Adipocyte (in vitro differentiated cells): ENCODE data around the gene DVL3.

Experiments used
- DNase-seq: peaks from one replicate; pipeline ENCODE4 v3.0.0-alpha.2; 2015; ENCODE audit warnings: low read depth
- H3K27me3 ChIP-seq: replicated peaks from 2 replicates; pipeline ENCODE4 v1.7.0; 2013; ENCODE audit warnings: mild to moderate bottlenecking, low read length, moderate library complexity; ENCODE audit not compliant: control insufficient read depth, insufficient read depth
- H3K36me3 ChIP-seq: 2 replicates; pipeline ENCODE4 v1.7.0; 2013; ENCODE audit warnings: low read length, mild to moderate bottlenecking, moderate library complexity; ENCODE audit not compliant: control insufficient read depth, insufficient read depth, severe bottlenecking
- H3K4me1 ChIP-seq: 2 replicates; pipeline ENCODE4 v1.7.0; 2013; ENCODE audit warnings: mild to moderate bottlenecking, low read length, moderate library complexity; ENCODE audit not compliant: control insufficient read depth, insufficient read depth
- H3K4me3 ChIP-seq: 2 replicates; pipeline ENCODE4 v1.7.0; 2013; ENCODE audit warnings: mild to moderate bottlenecking, low read length, moderate library complexity
- H3K9ac ChIP-seq: 2 replicates; pipeline ENCODE4 v1.7.0; 2013; ENCODE audit warnings: mild to moderate bottlenecking, low read length, moderate library complexity
- H3K9me3 ChIP-seq: 2 replicates; pipeline ENCODE4 v1.7.0; 2013; ENCODE audit warnings: mild to moderate bottlenecking, low read length, moderate library complexity; ENCODE audit not compliant: control insufficient read depth

The DVL3 gene

GRCh38 chr3:184169896-184170875, 15.0 kb downstream of the DVL3 start:
- no peaks in the 10 kb centered on the region for H3K27me3 ChIP-seq
- H3K9me3 ChIP-seq, result no peaks in the 10 kb centered on the region
- peaks cover 56% of the 10 kb centered on the region for H3K4me1 ChIP-seq
- no peak for DNase-seq
- peaks cover 38% of the 10 kb centered on the region for H3K36me3 ChIP-seq
- no peak overlapping the region for H3K9ac ChIP-seq
- no peak overlapping the region for H3K4me3 ChIP-seq

- Histone ChIP-seq H3K9me3 (no peaks in the 10 kb centered on the region), H3K4me1 (peaks cover 57% of the 10 kb centered on the region), H3K27me3 (no peaks in the 10 kb centered on the region), H3K36me3 (peaks cover 24% of the 10 kb centered on the region), H3K4me3 (peak overlapping the region; percentile 38), H3K9ac (peak overlapping the region; percentile 67)
- DNase-seq, result peak; percentile 85
Measured at GRCh38 chr3:184171562-184171961, 16.4 kb downstream of the DVL3 start.

DNA sequence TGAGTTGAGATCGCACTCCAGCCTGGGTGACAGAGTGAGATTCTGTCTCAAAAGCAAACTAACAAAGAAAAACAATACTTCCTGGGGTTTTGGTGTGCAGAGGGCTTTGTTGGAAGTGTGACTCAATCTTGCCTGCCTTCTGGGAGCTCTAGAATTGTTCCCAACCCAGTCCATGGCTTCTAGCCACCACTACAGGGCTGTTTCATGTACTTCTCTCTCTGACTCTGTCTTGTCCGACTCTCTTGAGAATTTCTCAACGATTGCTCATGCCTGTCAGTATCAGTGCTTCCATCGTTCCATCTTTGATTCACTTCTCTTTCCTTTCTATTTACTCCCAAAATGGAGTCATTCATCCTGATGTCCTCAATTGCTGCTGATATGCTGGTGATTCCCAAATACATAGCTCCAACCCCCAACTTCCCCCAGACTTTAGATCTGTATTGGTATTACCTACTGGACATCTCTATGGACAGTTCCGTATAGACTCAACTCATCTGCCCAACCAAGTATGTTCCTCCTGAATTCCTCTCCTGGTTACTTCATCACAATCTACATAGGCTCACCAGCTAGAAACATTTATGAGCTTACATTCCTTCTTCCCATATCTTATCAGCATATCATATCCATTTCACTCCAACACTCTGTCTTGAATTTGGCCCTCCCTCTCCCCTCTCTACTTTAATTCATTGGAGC, 17.6 kb downstream of the DVL3 start:
- H3K4me1 ChIP-seq, result peaks cover 67% of the 10 kb centered on the region
- H3K4me3 ChIP-seq, result peak overlapping the region; percentile 61
- no peaks in the 10 kb centered on the region for H3K27me3 ChIP-seq
- H3K9ac ChIP-seq, result peak overlapping the region; percentile 67
- H3K9me3 ChIP-seq, result no peaks in the 10 kb centered on the region
- H3K36me3 ChIP-seq, result peaks cover 21% of the 10 kb centered on the region
- peak; percentile 80 for DNase-seq

DNA sequence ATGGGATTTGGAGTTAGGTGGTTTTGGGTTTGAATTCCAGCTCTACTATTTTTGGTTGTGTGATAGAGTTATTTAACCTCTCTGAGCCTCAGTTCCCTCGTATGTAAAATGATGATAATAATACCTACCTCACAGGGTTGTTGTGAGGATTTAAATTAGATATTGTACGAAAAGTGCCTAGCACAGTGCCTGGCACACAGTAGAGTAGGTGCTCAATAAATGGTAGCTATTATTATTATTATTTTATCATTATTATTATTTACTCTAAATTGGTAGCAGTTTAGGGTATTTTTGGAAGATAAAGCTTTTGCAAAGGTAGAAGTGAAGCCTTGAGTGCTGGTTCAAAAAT, 18.2 kb downstream of the DVL3 start:
- Histone ChIP-seq H3K4me3 (peak overlapping the region; percentile 61), H3K36me3 (peaks cover 24% of the 10 kb centered on the region)

GRCh38 chr3:184174284-184174645, 19.1 kb downstream of the DVL3 start:
- peak overlapping the region; percentile 45 for H3K4me3 ChIP-seq
- H3K36me3 ChIP-seq, result peaks cover 33% of the 10 kb centered on the region
- DNase-seq, result no peak
- peaks cover 67% of the 10 kb centered on the region for H3K4me1 ChIP-seq
- H3K27me3 ChIP-seq, result no peaks in the 10 kb centered on the region
- H3K9me3 ChIP-seq, result no peaks in the 10 kb centered on the region
- H3K9ac ChIP-seq, result peak overlapping the region; percentile 35

More for the DNA sequence above, 18.2 kb downstream of the DVL3 start:
- H3K4me1 ChIP-seq, result peaks cover 67% of the 10 kb centered on the region
- no peaks in the 10 kb centered on the region for H3K9me3 ChIP-seq
- peak overlapping the region; percentile 1 for H3K9ac ChIP-seq
- DNase-seq, result no peak
- H3K27me3 ChIP-seq, result no peaks in the 10 kb centered on the region

GRCh38 chr3:184174646-184175492, 19.7 kb downstream of the DVL3 start, which contains the start of gene AP2M1:
Gene AP2M1 (plus strand): TSS chr3:184174855. CDS start chr3:184176994, 2,139 bp downstream.
- no peaks in the 10 kb centered on the region for H3K27me3 ChIP-seq

GRCh38 chr3:184175506-184175905, 20.3 kb downstream of the DVL3 start:
- no peak for DNase-seq
- Histone ChIP-seq H3K4me1 (peaks cover 74% of the 10 kb centered on the region), H3K9ac (peak overlapping the region; percentile 100)

More at GRCh38 chr3:184174646-184175492, 19.7 kb downstream of the DVL3 start, which contains the start of gene AP2M1:
- Histone ChIP-seq H3K9ac (peak within 1 kb of the TSS; percentile 100), H3K9me3 (no peaks in the 10 kb centered on the region), H3K36me3 (peaks cover 39% of the 10 kb centered on the region), H3K4me3 (peak within 1 kb of the TSS; percentile 96), H3K4me1 (peaks cover 67% of the 10 kb centered on the region)
- peak; percentile 99 for DNase-seq

DNA sequence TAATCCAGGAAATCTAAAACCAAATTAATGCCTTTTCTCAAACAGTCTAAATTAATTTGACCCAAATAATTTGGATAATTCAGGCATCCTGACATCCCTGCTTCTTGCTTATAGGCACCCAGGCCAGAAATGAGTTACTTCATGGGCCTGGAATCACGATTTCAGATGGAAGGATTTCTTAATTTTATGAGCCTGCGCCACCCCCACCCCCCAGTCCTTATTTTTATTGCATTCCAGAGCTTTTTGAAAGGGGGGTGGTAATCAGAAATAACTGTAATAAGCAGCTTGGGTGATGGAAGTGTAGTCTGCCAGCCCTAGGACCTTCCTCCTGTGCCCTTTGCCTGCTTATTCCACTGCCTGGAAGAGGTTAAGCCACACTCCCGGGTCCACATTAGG, 20.8 kb downstream of the DVL3 start:
- H3K36me3 ChIP-seq, result peaks cover 45% of the 10 kb centered on the region
- peak overlapping the region; percentile 96 for H3K4me3 ChIP-seq
- no peaks in the 10 kb centered on the region for H3K9me3 ChIP-seq
- H3K9ac ChIP-seq, result peak overlapping the region; percentile 100
- DNase-seq, result peak; percentile 56
- H3K4me1 ChIP-seq, result peaks cover 70% of the 10 kb centered on the region
- no peaks in the 10 kb centered on the region for H3K27me3 ChIP-seq

More at GRCh38 chr3:184175506-184175905, 20.3 kb downstream of the DVL3 start:
- H3K36me3 ChIP-seq, result peaks cover 45% of the 10 kb centered on the region
- no peaks in the 10 kb centered on the region for H3K9me3 ChIP-seq
- H3K27me3 ChIP-seq, result no peaks in the 10 kb centered on the region
- peak overlapping the region; percentile 96 for H3K4me3 ChIP-seq

DNA sequence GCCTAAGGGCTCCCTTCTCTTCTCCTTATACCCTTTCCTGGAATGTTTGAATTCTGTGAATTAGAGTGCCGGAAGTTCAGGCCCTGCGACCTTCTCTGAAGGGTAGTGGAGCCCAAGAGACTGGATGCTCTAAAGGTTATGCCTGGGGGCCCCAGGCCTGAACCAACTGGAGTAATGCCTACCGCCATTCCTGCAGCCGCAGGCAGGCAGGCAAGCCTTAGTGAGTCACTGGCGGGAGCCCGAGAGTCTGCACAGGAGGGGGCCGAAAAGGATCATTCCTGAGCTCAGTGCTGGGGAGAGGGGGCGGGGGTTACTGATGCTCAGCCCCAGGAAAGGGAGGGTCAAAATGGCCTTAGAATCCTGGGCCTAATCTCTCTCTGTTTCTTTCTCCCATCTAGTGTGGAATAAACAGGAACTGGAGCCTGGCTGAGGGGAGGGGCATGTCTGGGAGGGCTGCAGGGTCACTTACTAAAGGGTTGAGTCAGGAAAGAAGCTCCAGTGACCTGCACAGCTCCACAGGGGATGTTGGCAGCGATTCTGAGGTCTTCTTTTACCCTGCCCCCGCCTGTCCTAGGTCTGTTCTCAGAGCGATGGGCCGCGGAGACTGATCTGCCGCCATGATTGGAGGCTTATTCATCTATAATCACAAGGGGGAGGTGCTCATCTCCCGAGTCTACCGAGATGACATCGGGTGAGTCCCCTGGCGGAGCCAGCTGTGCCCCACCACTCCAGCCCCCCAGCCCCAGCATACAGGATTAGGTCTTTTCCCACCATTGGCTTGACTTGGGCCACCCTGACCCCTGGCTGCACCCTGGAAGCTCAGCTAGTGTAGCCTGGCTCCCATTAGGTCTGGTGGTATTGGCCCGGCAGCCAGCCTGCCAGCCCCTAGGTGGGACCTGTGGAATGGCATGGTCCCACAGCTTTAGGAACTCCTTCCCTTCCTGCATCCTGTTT, 21.5 kb downstream of the DVL3 start:
- Histone ChIP-seq H3K9me3 (no peaks in the 10 kb centered on the region), H3K4me3 (peak overlapping the region; percentile 96), H3K36me3 (peaks cover 47% of the 10 kb centered on the region), H3K4me1 (peaks cover 63% of the 10 kb centered on the region), H3K9ac (peak overlapping the region; percentile 100), H3K27me3 (no peaks in the 10 kb centered on the region)
- DNase-seq, result peak; percentile 95

GRCh38 chr3:184177331-184177731, 22.2 kb downstream of the DVL3 start:
- Histone ChIP-seq H3K36me3 (peaks cover 54% of the 10 kb centered on the region), H3K9me3 (no peaks in the 10 kb centered on the region), H3K4me1 (peaks cover 57% of the 10 kb centered on the region), H3K4me3 (peak overlapping the region; percentile 96), H3K9ac (peak overlapping the region; percentile 100), H3K27me3 (no peaks in the 10 kb centered on the region)
- DNase-seq, result peak; percentile 63
